HFFc6 (cell line): Measurements from ENCODE around the gene VGF. TPM values are rescaled to one million over a fixed set of nuclear protein-coding genes. Genes with fewer than 3 reads are reported as not detected.

Experiments used
- DNase-seq: peaks from one replicate; pipeline ENCODE4 v3.0.0-alpha.2; 2018
- H3K27ac Mint-ChIP-seq: 2 replicates; pipeline ENCODE4 v1.8.0; 2020; ENCODE audit warnings: mild to moderate bottlenecking, mixed read lengths
- H3K27me3 Mint-ChIP-seq: 2 replicates; pipeline ENCODE4 v1.8.0; 2021; ENCODE audit warnings: mild to moderate bottlenecking, moderate library complexity, mixed read lengths; ENCODE audit not compliant: insufficient read depth
- H3K36me3 Mint-ChIP-seq: 2 replicates; pipeline ENCODE4 v1.8.0; 2021; ENCODE audit warnings: low read depth, mixed read lengths
- H3K4me1 Mint-ChIP-seq: 2 replicates; pipeline ENCODE4 v1.8.0; 2020; ENCODE audit warnings: low read depth, mixed read lengths
- H3K4me3 Mint-ChIP-seq: 2 replicates; pipeline ENCODE4 v1.8.0; 2020; ENCODE audit warnings: mild to moderate bottlenecking, moderate library complexity, mixed read lengths
- H3K9me3 Mint-ChIP-seq: 2 replicates; pipeline ENCODE4 v1.8.0; 2020; ENCODE audit warnings: mild to moderate bottlenecking, mixed read lengths
- total RNA-seq, 6 experiments: library from RNA; stranded (reverse); fragmentation: NEBNext Ultra II Directional; extraction: Animal tissue kit (Norgen Biotek cat#: 25700); gene quantifications; 2 replicates in 1 of 6; 3 replicates in 5 of 6; pipeline ENCODE4 v1.2.3, GENCODE V29; 2021
- TF ChIP-seq, protein P1 (sequence below): fragments of 200-600 bp; sonication (generic); IDR thresholded peaks from 2 replicates; pipeline ENCODE4 v1.5.0; 2021; ENCODE audit warnings: antibody characterized with exemption, mild to moderate bottlenecking

The VGF gene
- total RNA-seq, 6 experiments from 2014 or later: 0.19 to 0.78 (median 0.35) TPM

DNA sequence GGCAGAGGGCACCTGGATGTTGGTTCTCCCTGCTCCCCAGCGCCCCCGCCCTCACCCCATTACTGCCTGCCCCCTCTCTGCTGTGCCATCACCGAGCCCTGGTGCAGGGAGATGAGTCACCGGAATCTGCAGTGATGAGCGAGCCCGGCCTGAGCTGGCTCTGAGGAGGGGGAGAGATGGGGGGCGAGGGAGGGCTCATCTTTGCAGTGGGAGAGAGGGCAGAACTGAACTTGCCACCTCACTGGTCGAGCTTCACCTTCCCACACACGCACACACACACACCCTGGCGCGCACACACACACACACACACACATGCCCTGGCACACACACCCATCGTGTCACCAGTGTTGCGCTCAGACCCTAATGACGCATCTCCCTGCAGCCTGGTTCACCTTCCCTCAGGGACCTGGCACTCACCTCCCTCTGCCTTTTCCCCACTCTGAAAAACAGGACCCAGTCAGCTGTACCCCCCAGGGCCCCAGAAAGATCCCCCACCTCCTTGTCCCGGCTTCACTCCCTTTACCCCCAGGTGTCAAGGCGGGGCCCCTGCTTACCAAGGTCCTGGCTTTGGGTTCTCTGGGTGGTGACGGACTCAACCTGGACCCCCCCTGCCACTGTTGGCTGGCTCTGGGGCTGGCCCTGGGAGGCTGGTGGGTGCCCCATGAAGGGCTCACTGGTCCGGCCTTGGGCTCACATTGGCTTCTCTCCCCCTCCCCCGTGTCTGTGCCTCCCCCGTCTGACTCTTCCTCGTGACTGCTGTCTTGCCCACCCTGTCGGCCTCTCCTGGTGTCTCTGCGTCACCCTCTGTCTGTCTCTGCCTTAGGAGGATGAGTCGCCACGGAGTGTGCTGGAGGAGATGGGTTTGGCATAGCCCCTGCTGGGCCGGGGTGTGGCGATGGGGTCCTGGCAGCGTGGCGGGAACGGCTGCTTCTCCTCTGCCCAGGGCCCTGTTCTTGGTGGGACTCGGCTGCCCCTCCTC lies 5.4 kb downstream of the VGF start:
- Mint-ChIP-seq H3K36me3 (peaks cover 31% of the 10 kb centered on the region; the same call in 1 of the 2 replicates), H3K27me3 (peaks cover 10% of the 10 kb centered on the region), H3K4me1 (peaks cover 33% of the 10 kb centered on the region), H3K4me3 (peak overlapping the region; percentile 22; the same call in 1 of the 2 replicates), H3K9me3 (no peaks in the 10 kb centered on the region), H3K27ac (peak overlapping the region; percentile 52)
- TF ChIP-seq, protein P1, sequence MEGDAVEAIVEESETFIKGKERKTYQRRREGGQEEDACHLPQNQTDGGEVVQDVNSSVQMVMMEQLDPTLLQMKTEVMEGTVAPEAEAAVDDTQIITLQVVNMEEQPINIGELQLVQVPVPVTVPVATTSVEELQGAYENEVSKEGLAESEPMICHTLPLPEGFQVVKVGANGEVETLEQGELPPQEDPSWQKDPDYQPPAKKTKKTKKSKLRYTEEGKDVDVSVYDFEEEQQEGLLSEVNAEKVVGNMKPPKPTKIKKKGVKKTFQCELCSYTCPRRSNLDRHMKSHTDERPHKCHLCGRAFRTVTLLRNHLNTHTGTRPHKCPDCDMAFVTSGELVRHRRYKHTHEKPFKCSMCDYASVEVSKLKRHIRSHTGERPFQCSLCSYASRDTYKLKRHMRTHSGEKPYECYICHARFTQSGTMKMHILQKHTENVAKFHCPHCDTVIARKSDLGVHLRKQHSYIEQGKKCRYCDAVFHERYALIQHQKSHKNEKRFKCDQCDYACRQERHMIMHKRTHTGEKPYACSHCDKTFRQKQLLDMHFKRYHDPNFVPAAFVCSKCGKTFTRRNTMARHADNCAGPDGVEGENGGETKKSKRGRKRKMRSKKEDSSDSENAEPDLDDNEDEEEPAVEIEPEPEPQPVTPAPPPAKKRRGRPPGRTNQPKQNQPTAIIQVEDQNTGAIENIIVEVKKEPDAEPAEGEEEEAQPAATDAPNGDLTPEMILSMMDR: no peak
- no peak for DNase-seq

DNA sequence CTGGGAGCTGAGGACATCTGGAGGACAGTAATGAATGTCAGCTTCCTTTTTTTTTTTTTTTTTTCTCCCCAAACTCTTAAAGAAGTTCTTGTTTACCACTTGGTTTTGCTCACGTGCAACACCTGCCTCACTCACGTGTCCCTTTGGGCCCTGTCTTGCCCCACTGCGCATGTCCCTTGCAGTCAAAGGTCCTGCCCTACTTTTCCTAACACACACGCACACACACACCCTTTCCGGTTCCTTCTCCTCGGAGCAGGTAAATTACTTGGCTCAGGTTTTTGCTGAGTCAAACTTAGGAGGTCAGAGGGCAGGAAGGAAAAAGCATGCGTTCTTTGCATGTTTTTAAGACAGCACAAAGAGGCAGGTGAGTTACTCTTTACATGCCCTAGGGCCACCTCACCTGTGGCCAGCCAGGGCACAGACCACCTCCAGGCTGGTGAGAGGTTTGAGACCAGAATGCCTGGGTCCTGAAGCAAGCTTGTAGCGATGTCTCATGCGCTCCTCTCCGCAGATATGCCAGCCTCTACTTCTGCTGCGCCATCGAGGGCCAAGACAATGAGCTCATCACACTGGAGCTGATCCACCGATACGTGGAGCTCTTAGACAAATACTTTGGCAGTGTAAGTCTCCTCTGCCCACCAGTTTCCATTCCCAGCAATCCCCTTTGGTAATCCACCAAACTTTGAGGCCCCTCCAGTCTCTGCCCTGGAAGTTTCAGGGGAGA lies 8.3 kb downstream of the VGF start:
- peaks cover 13% of the 10 kb centered on the region for H3K27me3 Mint-ChIP-seq
- TF ChIP-seq, protein P1: no peak
- no peak for DNase-seq
- H3K27ac Mint-ChIP-seq: no peak overlapping the region
- H3K36me3 Mint-ChIP-seq: peaks cover 31% of the 10 kb centered on the region; the same call in 1 of the 2 replicates
- H3K9me3 Mint-ChIP-seq: no peaks in the 10 kb centered on the region
- H3K4me3 Mint-ChIP-seq: no peak overlapping the region
- H3K4me1 Mint-ChIP-seq: peaks cover 38% of the 10 kb centered on the region

DNA sequence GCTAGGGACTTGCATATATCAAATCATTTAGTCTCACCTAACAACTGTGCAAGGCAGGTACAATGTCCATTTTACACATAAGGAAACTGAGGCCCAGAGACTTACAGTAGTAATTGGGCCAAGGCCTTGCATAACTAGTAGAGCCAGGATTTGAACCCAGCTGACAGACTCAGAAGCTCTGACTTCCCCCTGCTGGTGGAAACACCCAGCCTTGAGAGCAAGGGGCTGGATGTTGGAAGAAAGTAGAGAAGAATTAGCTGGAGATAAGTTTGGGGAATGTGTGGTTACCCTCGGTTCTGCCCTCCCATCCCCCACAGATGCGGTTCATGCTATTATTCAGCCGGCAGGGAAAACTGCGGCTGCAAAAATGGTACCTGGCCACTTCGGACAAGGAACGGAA lies 9.1 kb downstream of the VGF start:
- Mint-ChIP-seq H3K36me3 (peaks cover 27% of the 10 kb centered on the region; the same call in 1 of the 2 replicates), H3K27ac (no peak overlapping the region), H3K27me3 (peaks cover 15% of the 10 kb centered on the region), H3K4me1 (peaks cover 38% of the 10 kb centered on the region), H3K4me3 (no peak overlapping the region; the same call in 1 of the 2 replicates), H3K9me3 (no peaks in the 10 kb centered on the region)
- DNase-seq: no peak
- TF ChIP-seq, protein P1: peak; percentile 62

DNA sequence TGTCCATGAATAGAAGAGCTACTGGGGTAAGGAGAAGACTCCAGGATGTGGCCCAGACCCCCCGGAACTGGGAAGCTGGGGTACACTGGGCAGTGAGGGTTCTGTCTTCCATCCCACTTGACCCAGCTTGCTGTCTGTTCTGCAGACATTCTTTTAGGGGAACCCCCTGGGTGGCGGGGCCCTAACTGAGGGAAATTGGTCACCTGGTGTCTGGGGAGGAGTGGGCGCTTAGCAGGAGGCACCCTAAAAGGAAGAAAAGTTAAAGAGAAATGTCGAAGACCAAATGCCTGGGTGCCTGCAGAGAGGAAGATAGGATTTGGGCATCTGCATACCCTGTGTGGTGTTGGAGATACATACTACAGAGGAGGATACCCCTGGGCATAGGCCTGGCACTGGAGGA lies 10.1 kb downstream of the VGF start:
- peaks cover 36% of the 10 kb centered on the region for H3K4me1 Mint-ChIP-seq
- H3K27me3 Mint-ChIP-seq: peaks cover 16% of the 10 kb centered on the region
- peaks cover 27% of the 10 kb centered on the region; the same call in 1 of the 2 replicates for H3K36me3 Mint-ChIP-seq
- TF ChIP-seq, protein P1: no peak
- no peaks in the 10 kb centered on the region for H3K9me3 Mint-ChIP-seq
- H3K27ac Mint-ChIP-seq: peak overlapping the region; percentile 11
- peak overlapping the region; percentile 89 for H3K4me3 Mint-ChIP-seq
- no peak for DNase-seq

DNA sequence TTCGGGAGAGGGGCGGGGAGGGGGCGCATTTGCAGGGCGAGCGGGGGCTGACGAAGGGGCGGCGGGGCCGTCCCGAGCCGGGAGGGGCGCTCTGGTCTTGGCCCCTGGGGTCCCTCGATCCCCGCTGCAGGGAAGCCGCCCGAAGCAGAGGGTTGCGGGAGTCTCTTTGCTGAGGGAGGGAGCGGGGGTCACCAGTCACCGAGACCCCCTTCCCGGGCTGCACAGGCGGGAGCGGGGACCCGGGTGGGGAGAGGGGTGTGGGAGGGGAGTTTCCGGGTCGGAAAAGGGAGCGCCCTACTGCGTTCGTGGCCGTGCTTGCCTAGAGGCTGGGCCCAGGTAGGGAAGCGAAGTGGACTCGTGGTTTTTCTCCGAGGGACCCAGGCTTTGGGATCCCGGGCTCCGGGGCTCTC lies 10.7 kb downstream of the VGF start:
- Mint-ChIP-seq H3K27me3 (peaks cover 17% of the 10 kb centered on the region), H3K9me3 (no peaks in the 10 kb centered on the region), H3K4me3 (peak overlapping the region; percentile 89), H3K36me3 (peaks cover 22% of the 10 kb centered on the region; the same call in 1 of the 2 replicates), H3K4me1 (peaks cover 30% of the 10 kb centered on the region), H3K27ac (peak overlapping the region; percentile 11)
- DNase-seq: no peak
- TF ChIP-seq, protein P1: peak; percentile 12; the same call in 1 of the 2 replicates
